ENCODE measurements around the gene NPLOC4. TPM values are rescaled to one million over a fixed set of nuclear protein-coding genes. Genes with fewer than 3 reads are reported as not detected.

Gene NPLOC4
- total RNA-seq, 1 donor from 2014 or later = 106 TPM

DNA sequence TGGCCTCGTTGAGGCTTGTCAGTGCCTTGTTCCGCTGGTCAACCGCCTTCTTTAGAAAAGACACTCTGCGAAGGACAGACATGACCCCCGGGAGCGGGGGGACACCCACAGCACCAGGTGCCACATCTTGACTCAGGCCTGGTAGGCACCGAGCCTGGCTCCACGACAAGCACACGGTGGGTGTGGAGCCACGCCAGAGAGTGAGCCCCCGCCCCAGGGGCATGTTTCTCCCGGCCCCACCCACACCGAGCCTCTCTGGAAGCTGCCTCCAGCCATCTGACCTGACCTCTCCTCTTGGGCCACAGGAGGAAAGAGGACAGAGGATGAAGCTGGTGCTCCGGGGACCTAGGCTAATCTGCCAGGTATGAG is 89.3 kb downstream of the NPLOC4 start:
- DNase-seq (ENCODE audit: low spot score) = no peak

DNA sequence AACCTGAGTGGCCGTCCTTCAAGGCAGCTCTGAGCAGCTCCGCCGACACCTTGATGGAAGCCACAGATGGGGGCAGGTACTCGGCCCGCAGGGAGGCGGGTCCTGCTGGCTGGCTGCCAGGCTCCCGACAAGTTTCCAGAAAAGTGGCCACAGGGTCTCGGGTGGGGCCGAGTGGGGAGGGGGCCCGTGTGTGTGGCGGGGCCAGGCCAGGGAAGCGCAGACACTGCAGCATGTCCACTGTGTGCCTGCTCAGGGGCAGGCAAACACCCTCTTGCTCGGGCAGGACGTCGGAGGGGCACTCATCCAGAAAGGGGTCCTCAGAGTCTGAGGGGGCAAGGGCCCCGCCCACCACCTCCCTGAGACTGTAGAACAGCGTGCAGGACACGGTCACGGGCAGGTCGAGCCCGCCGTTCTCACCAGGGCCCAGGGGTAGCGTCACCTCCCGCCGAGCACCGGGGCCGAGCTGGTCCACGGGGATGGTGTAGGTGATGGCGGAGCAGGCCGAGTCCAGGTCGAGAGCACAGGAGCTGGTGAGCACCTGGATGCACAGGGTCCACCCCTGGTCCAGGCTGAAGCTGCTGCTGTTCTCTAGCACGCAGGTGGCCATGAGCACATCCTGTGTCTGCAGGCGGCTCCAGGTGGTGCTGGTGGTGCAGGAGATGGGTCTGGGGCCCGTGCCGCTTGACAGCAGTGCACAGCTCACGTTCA is 89.9 kb downstream of the NPLOC4 start:
- DNase-seq (ENCODE audit: low spot score) = no peak

DNA sequence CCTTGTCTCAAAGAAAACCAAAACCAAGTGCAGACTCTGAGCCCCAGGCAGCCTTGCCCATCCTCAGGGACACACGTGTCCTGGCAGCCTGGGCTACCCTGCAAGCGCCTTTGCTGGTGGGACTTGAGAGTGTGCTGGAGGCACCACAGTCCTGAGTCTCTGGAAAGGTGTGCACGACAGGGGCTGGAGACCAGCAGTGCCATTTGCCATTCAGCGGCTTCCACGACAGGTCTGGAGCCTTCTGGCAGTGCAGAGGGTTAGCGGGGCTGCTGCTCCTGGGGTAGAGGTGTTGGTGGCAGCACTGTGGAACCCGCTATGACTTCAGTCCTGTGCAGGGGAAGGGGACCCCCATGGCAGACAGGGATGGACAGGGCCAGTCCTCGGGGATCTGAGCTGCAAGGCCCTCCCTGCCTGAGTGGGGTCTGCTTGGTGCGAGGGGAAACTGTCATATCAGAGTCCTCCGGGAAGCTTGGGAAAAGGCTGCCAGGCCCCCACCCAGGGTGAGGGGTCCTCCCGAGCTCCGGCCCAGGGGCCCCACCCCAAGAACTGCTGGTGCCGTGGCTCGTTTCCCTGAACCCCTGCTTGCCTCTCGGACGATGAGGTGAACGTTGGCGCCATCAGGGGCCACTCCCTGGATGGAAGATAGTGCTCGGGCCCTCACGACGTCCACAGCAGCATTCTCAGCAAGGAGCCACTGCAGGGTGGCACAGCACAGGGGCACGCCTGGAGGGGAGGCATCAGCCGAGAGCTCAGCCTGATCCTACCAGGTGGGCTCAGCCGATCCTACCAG is 91.6 kb downstream of the NPLOC4 start:
- DNase-seq (ENCODE audit: low spot score) = no peak

DNA sequence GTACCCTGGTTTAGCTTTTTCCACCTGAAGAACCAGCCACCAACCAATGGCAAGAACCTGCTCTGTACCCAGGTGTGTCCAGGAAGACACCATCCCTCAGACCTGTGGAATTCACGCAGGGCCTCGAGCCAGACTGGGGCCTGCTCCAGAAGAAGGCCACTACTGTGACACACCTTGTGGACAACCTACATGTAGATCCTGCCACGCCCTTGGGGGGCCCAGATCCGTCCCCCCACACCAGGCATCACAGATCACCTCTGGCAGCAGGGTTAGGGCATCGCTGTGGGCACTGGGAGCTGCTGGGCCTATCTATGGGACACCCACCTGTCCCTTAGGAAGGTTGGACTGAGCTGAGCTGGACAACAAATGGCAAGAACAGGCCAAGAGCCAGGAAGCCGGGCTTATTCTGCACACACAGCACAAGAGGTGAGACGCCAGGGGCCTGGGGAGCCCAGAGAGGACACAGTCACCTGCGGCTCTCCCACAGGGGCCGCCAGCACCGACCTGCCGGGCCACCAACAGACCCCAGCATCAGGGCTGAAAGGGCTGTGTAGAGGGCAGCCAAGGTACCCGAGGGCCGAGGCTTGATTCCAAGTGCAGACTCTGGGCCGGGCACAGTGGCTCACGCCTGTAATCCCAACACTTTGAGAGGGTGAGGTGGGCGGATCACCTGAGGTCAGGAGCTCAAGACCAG is 92.5 kb downstream of the NPLOC4 start:
- no peak for DNase-seq (ENCODE audit: low spot score)

DNA sequence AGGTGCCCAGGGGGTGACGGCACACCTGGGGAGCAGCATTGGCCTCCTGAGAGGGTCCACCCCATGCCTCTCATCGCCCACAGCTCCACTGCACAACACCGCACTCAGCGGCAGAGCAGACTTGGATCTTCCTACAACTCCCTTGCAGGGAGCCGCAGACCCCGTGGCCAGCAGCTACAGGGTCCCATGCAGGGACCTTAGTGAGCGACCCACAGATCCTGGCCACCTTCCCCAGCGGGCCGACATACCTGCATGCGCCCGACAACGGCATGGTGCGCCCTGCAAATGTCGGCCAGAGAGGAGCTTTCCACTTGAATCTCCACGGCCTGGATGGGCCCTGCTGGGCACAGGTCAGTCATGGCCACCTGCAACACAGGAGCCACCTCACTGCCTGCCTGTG is 93.2 kb downstream of the NPLOC4 start:
- no peak for DNase-seq (ENCODE audit: low spot score)

DNA sequence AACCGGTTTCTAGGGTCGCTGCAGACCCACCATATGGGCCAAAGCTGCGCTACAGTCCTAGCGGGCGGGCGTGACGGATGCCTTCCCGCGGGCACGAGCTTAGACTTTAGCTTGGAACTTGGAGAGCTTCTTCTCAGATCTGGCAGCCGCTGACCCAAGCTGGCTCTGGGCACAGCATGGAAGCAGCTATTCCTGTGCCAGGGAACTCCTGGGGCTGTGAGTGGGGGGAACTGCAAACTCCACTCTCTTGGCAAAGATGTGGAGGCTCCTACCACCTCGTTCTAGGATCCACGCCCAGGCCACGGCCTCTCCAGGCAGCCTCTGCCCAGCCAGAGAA is 93.6 kb downstream of the NPLOC4 start:
- DNase-seq (ENCODE audit: low spot score) = no peak

DNA sequence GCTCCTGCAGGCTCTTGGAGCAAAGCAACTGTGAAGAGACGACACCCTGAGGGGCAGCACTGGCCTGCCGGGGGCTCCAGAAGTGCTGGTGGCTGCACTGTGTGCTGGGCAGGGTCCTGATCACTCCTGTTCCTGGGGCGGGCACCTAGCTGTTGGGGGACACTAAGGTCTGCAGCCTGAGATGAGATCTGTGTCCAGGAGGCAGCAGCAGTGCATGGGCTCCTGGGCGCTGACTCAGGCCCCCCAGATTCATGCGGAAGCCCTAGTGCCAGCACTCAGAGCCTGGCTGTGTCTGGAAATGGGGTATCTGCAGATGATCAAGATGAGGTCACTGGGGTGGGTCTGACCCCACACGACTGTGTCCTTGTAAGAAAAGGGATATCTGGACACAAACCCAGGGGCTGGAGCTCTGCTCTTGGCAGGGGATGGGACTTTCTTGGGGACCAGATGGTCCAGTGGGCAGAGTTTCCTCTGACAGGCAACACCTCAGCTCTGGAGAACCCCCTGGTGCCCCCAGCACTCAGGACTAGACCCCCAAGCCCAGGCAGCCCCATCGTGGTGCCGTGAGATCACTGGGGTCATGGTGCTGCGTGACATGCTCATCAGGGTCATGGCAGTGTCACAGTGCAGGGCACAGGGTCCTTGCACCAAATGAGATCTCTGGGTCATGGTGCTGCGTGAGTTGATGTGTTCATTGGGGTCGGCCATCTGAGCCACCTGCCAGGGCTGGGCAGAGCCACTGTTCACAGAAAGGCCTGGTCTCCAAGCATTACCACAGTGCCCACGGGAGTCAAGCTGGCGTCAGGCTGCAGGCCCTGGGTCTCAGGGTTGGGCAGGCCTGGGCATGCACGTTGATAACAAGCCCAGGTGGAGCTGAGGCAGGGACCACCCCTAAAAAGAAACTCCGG is 94.2 kb downstream of the NPLOC4 start:
- no peak for DNase-seq (ENCODE audit: low spot score)

DNA sequence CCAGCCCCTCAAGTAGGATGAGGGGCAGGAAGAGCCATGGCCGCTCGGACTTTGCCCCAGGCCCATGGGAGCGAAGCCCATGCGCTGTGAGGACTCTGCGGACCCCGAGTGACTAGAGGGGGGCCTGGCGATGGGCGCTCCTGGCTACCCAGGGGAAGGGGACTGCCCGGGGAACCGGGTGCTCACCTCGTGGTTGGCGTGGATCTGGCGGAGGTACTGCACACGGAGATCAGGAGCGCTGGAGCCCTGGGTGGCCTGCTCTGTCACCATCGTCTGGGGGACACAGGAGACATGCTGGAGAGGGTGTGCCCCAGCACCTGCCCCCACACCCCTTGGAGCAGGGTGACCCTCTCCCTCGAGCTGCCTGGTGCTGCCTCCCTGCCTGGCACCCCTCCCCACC is 95.8 kb downstream of the NPLOC4 start:
- no peak for DNase-seq (ENCODE audit: low spot score)

DNA sequence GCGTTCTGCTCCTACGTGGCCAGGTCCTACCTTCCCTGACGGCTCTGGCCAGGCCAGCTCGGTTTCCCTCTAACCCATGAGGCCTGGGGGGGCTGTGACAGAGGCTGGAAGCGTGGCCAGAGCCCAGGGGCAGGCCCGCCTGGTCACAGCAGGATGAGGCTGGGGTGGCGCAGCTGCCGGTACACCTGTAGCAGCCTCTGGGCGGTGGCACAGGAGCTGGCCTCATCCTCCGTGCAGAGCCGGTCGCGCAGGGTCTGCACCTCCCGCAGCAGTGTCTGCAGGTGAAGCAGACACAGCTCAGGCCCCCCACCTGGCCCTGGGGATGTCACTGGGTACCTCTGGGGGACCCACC is 96.3 kb downstream of the NPLOC4 start:
- no peak for DNase-seq (ENCODE audit: low spot score)

DNA sequence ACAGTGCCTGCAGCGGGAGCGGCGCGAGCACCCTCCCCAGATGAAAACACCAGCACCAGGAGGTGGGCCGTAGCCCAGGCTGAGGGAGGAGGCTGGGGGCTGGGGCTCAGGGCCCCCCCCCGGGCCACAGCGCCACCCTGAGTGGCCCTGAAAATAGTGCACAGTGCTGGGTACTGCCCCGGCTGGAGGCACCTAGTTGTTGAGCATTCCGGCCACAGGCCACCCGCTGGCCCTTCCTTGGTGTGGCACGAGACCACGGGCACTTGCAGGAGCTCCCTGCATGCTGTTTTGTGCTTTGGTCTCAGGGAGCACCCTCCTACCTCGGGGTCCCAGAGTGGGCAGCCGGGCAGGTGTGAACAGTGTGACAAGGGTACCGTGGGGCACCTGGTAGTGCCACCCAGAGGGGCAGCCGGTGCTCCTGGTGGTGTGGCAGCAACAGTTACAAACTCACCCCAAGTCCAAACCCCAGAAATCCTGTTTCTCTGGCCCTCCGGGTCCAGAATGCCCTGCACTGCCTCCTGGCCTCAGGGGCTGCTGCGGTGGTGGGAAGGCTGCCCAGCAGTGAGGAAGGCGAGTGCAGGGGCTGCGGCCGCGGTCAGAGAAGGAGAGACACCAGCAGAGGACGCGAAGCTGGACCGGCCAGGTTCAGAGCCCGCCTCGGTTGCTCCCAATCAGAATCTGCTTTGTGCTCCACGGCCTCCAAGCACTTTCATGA is 96.8 kb downstream of the NPLOC4 start:
- no peak for DNase-seq (ENCODE audit: low spot score)

DNA sequence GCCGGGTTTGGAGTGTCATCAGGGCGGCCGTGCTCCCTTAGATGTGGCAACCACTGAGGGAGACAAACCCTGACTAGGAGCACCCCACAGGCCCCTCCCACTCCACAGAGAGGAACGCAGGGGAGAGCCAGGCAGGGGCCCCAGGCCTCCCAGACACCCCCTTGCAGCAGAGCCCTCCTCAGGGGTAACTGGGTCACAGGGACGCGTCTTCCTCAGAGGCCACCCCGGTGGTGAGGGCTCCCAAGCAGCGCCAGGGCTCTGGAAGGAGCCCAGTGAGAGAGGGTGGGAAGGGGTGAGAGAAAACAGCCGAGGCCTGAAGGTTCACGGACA is 97.4 kb downstream of the NPLOC4 start:
- DNase-seq (ENCODE audit: low spot score) = no peak

DNA sequence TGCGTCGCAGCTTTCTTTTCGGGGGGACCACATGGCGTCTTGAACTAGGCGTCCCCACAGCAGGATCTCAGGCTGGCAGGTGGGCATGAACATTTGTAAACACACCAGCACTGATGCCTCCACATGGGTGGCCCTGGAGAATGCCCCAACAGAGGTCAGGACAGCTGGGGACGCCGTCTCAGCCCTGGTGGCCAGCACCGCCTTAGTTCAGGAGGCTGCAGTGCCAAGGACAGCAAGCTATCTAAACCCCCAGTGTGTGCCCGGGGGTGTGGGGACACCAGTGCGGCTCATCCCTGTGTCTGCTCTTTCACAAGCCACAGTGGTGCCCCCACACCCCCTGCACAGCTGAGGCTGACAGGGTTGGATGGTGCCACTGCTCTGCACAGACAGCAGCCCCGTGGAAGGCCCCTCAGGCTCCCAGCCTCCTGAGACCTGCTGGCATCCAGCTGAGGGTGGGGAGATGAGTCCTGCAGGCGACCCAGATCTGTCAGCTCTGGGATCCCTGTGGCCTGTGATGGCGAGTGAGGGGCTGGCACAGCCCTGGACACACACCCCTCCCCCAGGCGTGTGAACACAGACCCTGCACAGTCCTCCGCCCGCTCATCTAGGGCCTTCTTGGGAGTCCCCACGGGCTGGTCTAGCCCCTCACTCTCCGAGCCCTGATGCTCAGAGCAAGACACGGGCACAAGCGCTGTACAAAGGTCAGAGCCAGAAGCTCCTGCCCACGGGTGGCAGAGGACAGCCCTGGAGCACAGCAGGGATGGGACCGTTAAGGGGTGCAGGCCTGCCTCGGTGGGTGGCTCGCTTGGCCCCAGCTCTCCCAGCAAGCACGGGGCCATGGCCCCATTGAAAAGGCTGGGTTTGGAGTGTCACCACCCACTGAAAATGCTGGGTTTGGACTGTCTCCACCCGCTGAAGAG is 98.0 kb downstream of the NPLOC4 start:
- no peak for DNase-seq (ENCODE audit: low spot score)

DNA sequence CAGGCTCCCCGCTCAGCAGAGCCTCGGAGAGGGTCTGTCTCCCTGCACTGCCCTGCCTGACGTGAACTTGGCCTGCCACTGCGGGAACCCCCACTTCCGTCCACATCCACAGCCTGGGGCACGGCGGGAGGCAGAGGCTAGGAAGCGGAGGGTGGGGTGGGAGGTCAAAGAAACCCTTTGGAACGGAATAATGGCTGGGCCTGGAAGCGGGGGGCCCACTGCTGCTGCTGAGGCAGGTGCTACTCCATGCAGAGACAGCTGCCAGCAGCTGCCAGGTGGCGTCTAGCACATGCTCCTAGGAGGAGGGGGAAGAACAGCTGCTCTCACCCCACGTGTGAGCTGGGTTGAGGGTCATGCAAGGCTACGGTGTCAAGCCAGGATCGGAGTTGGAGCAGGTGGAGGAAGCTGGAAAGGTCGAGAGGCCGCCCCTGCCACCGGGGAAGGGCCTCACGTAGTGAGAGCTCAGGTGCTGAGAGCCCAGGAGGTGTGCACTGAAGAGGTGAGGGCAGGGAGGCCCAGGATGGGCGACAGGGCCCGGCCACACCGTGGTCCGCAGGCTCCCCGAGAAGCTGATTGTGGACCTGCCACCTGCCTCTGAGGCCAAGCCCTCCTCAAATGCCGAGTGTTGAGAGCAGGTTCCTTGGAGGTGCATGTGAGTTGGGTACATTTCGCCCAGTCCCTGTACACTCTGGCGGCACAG is 98.9 kb downstream of the NPLOC4 start:
- DNase-seq (ENCODE audit: low spot score) = no peak

DNA sequence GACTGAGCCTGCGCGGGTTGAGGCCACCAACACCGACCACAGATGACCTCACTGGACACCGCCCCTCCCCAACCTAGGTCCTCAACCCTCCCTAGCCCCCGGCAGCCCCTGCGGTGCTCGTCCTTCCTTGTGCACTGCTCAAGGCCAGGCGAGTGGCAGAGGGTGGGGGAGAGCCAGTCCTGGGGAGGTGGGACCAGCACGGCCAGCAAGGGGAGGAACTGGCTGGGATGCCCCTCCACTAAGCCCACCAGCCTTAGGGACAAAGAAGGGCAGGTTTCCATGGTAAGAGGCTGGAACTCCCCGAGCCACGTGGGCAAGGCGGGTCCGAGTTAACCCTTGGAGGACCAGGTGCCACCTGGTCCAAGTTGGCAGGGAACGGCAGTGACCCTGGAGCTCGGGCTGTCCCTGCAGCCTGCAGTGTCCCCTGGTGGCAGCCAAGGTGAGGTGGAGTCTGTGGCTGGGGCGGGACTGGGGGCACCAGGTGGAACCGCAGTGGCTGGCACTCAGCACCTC is 99.5 kb downstream of the NPLOC4 start:
- no peak for DNase-seq (ENCODE audit: low spot score)

DNA sequence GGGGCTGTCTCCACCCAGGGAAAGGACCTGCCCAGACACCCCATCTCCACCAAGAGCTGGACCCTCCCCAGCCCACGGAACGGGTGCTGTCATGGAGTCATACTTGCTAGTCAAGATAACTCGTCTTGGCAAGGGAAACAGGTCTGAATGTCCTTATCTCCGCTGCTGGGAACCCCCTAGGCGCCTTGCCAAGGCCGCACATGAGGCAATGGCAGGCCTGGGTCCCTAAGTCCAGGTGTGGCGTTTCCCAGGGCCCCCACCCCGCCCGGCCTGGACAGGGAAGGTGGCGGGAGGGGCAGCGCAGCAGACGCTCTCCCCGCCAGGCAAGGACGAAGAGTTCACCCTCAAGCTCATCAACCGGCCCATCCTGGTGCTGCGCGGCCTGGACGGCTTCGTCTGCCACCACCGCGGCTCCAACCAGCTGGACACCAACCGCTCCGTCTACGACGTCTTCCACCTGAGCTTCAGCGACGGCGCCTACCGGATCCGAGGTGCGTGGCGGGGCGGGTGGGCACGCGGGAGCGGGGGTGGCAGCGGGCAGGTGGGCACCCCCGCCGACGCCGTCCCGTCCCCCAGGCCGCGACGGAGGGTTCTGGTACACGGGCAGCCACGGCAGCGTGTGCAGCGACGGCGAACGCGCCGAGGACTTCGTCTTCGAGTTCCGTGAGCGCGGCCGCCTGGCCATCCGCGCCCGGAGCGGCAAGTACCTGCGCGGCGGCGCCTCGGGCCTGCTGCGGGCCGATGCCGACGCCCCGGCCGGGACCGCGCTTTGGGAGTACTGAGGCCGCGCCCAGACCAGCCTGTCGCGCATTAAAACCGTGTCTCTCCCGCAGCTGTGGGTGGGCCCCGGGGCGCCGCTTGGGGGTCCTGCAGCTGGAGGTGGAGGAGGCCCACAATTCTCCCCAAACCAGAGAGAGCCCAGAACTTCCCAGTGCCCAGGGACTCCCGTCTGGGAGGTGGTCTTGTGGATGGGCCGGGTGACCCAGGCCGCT is 100.3 kb downstream of the NPLOC4 start:
- no peak for DNase-seq (ENCODE audit: low spot score)

DNA sequence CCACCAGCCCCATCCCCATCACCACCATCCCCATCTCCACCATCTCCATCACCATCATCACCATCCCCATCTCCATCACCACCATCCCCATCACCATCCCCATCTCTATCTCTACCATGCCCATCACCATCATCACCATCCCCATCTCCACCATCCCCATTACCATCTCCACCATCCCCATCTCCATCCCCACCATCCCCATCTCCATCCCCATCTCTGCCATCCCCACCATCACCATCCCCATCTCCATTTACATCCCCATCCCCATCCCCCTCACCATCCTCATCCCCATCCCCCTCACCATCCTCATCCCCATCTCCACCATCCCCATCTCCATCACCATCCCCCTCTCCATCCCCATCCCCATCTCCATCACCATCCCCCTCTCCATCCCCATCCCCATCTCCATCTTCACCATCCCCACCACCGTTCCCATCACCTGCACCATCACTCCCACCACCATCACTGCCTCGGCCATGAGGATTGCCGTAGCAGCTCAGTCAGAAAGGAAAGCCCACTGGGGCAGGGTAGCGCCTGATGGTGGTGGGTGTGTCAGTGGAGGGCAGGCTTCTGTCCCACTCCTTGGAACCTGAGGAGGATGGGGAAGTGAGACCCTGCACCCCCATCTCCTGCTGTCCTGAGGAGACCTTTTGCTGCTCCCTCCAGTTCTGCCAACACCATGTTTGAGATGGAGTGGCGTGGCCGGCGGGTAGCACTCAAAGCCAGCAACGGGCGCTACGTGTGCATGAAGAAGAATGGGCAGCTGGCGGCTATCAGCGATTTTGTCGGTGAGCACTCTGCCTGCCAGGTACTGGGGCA is 101.2 kb downstream of the NPLOC4 start:
- no peak for DNase-seq (ENCODE audit: low spot score)

DNA sequence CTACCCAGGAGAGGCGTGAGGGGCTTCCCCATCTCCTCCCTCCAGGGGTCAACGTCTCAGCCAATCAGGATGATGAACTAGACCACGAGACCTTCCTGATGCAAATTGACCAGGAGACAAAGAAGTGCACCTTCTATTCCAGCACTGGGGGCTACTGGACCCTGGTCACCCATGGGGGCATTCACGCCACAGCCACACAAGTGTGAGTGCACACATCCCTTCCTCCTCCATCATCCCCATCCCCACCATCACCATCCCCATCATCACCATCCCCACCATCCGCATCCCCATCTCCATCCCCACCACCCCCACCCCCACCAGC is 101.9 kb downstream of the NPLOC4 start:
- DNase-seq (ENCODE audit: low spot score) = no peak

Measured in ureter (tissue), 1 donor.